HG02943 (cell line): ENCODE data around the gene PGF.

Experiments used
- ATAC-seq: cut with Tn5 transposase; IDR thresholded peaks from one replicate; pipeline ENCODE4 v1.9.1; 2021; ENCODE audit warnings: mild to moderate bottlenecking, low read depth, moderate library complexity; ENCODE audit not compliant: unreplicated experiment

PGF gene

DNA sequence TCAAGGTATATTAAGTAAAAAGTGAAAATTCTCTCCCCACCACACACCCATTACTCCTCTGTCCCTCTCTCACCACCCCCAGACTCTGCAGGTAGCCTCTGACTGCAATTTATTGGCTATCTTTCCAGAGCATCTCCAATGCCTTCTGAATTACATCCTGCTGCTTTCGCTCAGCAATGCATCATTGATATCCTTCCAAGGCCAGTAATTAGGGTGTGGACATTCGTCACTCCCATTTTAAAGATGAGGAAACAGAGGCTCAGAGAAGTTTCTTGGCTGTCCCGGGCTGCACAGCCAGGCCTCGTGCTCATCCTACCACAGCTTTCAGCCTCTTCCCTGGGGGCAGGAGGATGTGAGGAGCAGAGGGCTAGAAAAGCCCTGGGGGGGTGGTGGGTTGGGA is 23.6 kb upstream of the PGF start:
- ATAC-seq, result no peak

GRCh38 chr14:74978416-74978947 is 23.1 kb upstream of the PGF start:
- no peak for ATAC-seq

- ATAC-seq, result no peak
These were observed 22.5 kb upstream of the PGF start for GRCh38 chr14:74977901-74978385.

DNA sequence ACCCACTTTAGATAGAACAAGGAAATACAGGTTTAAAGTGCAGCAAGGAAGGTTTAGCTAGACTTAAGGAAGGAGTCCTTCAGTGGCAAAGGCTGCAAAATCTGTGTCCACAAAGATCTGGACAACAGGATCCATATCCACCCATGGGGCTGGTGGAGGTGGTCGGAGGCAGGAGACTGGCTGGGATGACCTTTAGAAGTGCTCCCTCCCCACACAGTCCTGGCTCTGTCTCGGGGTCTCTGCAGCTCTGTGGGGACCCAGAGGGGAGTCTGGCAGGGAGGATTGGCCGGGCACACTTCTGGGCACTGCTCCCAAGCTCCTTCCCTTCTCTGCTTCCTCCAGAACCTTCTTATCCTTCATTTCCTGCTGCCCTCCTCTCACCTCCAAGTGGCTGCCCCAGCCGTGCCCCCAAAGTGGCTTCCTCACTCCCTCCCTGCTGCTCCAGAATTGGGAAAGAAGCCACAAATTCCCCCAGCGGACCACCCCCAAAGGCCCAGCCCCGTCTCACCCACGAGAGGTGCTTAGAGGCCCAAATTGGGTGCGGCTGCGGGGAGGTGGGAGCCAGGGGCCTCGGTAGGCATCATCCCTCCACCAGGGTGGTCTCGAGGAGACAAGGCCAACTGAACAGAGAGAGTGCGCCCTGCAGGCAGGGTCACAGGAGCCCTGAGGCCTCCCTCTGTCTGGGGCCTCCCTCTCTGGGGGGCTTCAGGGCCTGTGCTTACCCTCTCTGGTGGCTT is 21.9 kb upstream of the PGF start:
- ATAC-seq, result no peak

DNA sequence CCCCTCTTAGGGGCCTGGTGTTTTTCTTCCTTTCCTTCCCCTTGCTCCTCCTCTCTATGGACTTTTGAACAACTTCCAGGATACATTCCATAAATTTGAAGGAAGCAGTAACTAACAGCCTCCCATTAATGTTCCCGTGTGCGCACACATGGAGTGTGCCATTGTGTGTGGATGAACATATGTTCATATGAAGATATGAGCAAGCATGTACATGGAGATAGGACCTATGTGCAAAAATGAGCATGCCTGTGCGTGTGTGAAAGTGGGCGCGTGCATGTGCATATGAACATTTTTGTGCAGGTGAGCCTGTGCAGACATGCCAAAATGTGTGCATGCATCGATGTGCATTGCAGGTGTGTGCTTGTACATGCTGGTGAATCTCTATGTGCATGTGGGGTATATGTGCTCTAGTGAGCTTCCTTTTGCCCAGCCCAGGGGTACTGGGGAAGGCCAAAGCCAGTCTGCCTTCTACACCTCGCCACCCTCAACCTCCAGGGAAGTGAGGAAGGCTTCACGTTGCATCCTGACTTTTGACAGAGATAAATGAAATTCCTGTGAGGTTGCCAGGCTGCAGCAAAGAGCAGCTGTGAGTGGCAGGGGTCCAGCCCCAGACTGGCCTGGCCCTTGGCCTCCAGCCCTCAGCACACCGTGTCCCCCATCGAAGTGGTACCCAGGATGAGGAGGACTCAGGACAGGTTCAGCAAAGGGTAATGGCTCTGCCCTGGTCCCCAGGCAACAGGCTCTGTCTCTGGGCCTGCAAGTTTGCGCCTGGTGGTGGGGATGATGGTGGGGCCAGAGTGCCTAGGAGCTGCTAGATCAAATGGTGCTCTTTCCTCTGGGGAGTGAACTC is 21.1 kb upstream of the PGF start:
- ATAC-seq, result no peak

- ATAC-seq, result no peak
These were observed 19.8 kb upstream of the PGF start for GRCh38 chr14:74975059-74975810.

GRCh38 chr14:74974364-74975058 is 19.1 kb upstream of the PGF start:
- no peak for ATAC-seq

DNA sequence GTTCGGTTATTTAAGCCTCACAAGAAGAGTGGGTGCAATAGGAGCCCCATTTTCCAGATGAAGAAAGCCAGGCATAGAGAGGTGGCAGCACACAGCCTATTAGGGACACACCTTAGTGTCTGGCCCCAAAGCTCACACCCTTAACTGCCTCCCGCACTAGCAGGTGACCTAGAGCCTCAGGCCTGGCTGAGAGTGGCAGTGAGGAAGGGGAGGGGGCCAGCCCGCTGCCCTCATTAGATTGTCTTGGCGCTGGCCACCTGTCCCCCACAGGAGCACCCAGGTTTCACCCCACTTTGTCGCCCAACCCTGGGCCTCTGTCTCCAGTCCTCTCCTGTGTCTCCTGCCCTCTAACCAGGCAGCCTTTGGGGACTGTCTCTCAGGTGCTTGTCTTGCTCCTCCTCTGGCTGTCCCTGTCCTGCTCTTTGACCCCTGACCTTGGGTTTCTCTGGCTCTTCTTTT is 18.5 kb upstream of the PGF start:
- no peak for ATAC-seq

GRCh38 chr14:74973003-74973653 is 17.7 kb upstream of the PGF start:
- no peak for ATAC-seq

GRCh38 chr14:74968811-74969210 is 13.4 kb upstream of the PGF start:
- no peak for ATAC-seq

DNA sequence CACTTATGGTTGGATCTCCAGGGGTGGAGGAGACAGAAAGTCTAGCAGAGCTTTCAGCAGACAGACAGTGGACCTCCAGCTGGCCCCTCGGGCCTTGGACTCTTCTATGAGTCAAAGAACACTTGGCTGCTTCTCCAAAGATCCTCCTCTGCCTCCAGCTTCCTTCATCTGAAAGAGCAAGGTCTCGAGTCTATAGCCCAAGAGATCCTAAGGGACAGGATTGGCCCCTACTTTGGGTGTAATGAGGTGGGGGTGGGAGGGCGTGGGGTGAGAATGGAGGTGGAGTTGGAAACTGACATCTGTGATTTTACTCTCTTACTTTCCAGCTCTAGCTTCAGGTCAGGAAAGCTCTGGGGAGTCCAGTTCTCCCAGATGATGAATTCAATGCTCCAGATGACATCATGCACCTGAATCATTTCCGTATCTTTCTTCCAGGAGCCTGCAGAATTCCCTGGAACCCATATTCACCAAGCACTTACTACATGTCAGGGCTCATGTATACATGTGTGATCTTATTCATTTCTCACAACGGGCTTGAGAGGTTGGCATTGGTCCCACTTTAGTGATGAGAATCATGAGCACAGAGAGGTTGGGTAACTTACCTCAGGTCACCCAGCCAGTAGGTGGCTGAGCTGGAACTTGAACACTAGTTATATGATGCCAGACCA is 10.2 kb upstream of the PGF start:
- ATAC-seq, result no peak

DNA sequence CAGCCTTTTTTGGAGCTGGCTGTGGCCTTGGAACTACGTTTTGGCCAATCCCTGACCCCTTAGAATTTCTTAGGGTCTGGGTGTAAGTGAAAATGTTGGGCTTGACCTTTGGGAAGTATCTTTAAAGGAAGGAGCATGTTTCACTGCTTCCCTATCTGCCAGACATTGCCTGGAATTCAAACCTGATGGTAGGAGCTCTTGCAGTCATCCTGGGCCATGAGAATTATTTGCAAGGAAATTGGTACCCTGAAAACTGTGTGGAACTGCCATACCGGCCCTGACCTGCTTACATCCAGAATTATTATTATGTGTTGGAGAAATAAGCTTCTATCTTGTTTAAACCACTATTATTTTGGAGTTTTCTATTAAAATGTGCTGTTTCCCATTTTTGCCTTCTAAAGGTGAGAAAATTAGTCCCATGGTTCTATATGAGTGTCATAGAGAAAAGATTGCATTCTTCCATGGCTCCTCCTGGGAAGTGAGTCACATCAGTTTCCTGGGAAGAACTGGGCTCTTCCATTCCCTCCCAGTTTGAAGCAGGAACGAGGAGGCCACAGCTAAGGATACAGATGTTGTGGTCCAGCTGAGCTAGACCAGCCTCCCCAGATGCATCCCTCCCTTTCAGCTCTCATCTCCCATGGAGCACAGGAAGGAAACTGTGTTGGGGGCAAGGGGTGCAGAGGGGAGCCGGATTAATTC is 9.5 kb upstream of the PGF start:
- ATAC-seq, result no peak

GRCh38 chr14:74963705-74964271 is 8.4 kb upstream of the PGF start:
- no peak for ATAC-seq

- ATAC-seq, result no peak
These were observed 7.8 kb upstream of the PGF start for GRCh38 chr14:74963178-74963704.

DNA sequence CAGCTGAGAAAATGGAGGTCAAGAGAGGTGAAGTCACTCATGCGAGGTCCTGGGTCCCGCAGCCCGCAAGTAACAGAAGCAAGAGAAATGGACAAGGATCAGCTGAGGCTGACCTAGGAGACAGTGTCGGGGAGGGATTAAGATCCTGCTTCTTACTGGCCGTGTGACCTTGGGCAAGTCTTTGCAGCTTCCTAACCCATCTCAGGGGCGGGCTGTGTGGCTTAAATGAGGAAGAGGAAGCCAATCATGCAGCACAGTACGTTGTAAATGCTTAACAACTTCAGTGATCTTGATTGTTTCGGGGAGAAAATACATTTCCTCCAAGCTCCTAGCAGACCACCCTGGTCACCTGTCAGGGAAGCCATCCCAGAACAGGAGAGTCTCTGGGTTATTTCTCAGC is 7.1 kb upstream of the PGF start:
- ATAC-seq, result no peak

- ATAC-seq, result no peak
These were observed 6.6 kb upstream of the PGF start for GRCh38 chr14:74962046-74962445.

- ATAC-seq, result no peak
These were observed 6.0 kb upstream of the PGF start for GRCh38 chr14:74961238-74961911.
